ENCODE data around the gene MAGEB16. TPM values are rescaled to one million over a fixed set of nuclear protein-coding genes. Genes with fewer than 3 reads are reported as not detected.

Gene MAGEB16
- total RNA-seq, 1 experiment from 2014 or later, result not detected

DNA sequence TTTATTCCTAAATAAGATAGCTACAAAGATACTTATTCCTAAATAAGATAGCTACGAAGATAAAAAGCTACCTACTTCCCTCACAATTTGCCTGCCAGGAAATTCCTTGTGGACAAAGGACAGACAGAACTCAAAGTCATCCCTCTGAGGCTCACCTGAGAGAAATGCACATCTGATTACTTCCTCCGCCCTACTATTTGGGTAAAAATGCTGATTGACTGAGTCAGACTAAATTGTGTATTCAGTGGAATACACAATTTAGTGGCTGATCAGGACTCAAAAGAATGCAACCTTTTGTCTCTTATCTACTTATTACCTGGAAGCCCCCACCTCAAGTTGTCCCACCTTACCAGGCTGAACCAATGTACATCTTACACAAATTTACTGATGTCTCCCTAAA, 10.3 kb upstream of the MAGEB16 start:
- H3K27ac ChIP-seq (ENCODE audit: insufficient read length, low read depth, low read length), result no peak overlapping the region
- H2BK15ac ChIP-seq (ENCODE audit: low read depth, low read length), result no peak overlapping the region
- Mint-ChIP-seq H3K9me3 (peaks cover 49 to 54% of the 10 kb centered on the region in 2 experiments), H3K27ac (no peak overlapping the region), H3K4me1 (peaks cover 0 to 9% of the 10 kb centered on the region in 2 experiments; a peak in 2 of 4 replicates), H3K4me3 (no peak overlapping the region), H3K36me3 (ENCODE audit: insufficient read depth in 1 of 3, low read depth in 3 of 3) (no peaks in the 10 kb centered on the region; a peak in 2 of 7 replicates), H3K27me3 (ENCODE audit: low read depth) (no peaks in the 10 kb centered on the region)
- no peak for DNase-seq
- H2AFZ ChIP-seq (ENCODE audit: low read length), result no peak overlapping the region
- H4K91ac ChIP-seq (ENCODE audit: insufficient read length, low read depth, low read length), result no peak overlapping the region
- H3K9me3 ChIP-seq (ENCODE audit: control insufficient read depth, low read depth, low read length), result no peaks in the 10 kb centered on the region
- no peaks in the 10 kb centered on the region for H3K79me1 ChIP-seq (ENCODE audit: insufficient read depth, low read depth, low read length, poor library complexity, severe bottlenecking)
- no peaks in the 10 kb centered on the region for H3K79me2 ChIP-seq (ENCODE audit: insufficient read depth, low read length)
- no peak overlapping the region for H2BK20ac ChIP-seq (ENCODE audit: low read depth, low read length, poor library complexity, severe bottlenecking)
- H3K4me2 ChIP-seq (ENCODE audit: insufficient read depth, insufficient read length, low read length), result no peak overlapping the region
- no peak overlapping the region for H3K23ac ChIP-seq (ENCODE audit: insufficient read length, low read depth, low read length)
- H2BK5ac ChIP-seq (ENCODE audit: insufficient read length, low read length), result no peak overlapping the region
- no peak overlapping the region for H2BK12ac ChIP-seq (ENCODE audit: insufficient read length, low read depth, low read length)
- H3K14ac ChIP-seq (ENCODE audit: insufficient read depth, low read length), result no peak overlapping the region
- H2BK120ac ChIP-seq (ENCODE audit: low read depth, low read length, poor library complexity, severe bottlenecking), result no peak overlapping the region
- H3K4me1 ChIP-seq (ENCODE audit: insufficient read depth, low read length), result peaks cover 3% of the 10 kb centered on the region; the same call in 1 of the 2 replicates
- no peak overlapping the region for H3K56ac ChIP-seq (ENCODE audit: insufficient read length, low read depth, low read length)
- no peak overlapping the region for H4K8ac ChIP-seq (replicated peaks; ENCODE audit: insufficient read length, low read depth, low read length)
- TF ChIP-seq, protein P1, sequence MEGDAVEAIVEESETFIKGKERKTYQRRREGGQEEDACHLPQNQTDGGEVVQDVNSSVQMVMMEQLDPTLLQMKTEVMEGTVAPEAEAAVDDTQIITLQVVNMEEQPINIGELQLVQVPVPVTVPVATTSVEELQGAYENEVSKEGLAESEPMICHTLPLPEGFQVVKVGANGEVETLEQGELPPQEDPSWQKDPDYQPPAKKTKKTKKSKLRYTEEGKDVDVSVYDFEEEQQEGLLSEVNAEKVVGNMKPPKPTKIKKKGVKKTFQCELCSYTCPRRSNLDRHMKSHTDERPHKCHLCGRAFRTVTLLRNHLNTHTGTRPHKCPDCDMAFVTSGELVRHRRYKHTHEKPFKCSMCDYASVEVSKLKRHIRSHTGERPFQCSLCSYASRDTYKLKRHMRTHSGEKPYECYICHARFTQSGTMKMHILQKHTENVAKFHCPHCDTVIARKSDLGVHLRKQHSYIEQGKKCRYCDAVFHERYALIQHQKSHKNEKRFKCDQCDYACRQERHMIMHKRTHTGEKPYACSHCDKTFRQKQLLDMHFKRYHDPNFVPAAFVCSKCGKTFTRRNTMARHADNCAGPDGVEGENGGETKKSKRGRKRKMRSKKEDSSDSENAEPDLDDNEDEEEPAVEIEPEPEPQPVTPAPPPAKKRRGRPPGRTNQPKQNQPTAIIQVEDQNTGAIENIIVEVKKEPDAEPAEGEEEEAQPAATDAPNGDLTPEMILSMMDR (conservative IDR thresholded peaks at IDR 0.05), result no peak
- no peaks in the 10 kb centered on the region for H3K23me2 ChIP-seq (ENCODE audit: insufficient read length, low read depth, low read length, poor library complexity, severe bottlenecking)
- no peaks in the 10 kb centered on the region for H3K27me3 ChIP-seq (ENCODE audit: insufficient read depth, low read length)
- H4K5ac ChIP-seq (ENCODE audit: insufficient read length, low read depth, low read length), result no peak overlapping the region
- H3K9ac ChIP-seq (ENCODE audit: extremely low read depth, insufficient read length, low read length), result no peak overlapping the region
- no peak overlapping the region for H3T11ph ChIP-seq (ENCODE audit: low read length)
- no CpG with 5 or more reads among the region's 2 CpGs for WGBS (ENCODE audit: extremely low coverage, insufficient read length, low lambda C conversion rate)
- H3K18ac ChIP-seq (ENCODE audit: insufficient read length, low read depth, low read length), result no peak overlapping the region
- H3K4ac ChIP-seq (ENCODE audit: low read depth, low read length), result no peak overlapping the region
- H4K20me1 ChIP-seq (ENCODE audit: control insufficient read depth, insufficient read depth, insufficient read length), result no peaks in the 10 kb centered on the region
- no peak overlapping the region for H2AK5ac ChIP-seq (ENCODE audit: insufficient read length, low read length)
